Stimulated activated CD4-positive, alpha-beta T cell treated with anti-CD3 and anti-CD28 coated beads, Interleukin-2, amount 100 ng/mL, for 48 hours (primary cell): ENCODE results near the gene FAM118B.
"Not testable (repeated sequence)": the region's sequence is repeated elsewhere in the genome, so short reads cannot be mapped to it uniquely, and the experiment has no call there.

Source experiments
- DNase-seq, 2 donors: peaks; one replicate each; pipeline ENCODE4 v3.0.0-alpha.2; 2020

FAM118B gene

GRCh38 chr11:126277780-126278179 is 66.2 kb downstream of the FAM118B start:
- no peak for DNase-seq

- no peak for DNase-seq
Measured at GRCh38 chr11:126279191-126279590, 67.6 kb downstream of the FAM118B start.

- DNase-seq = no peak
Measured at GRCh38 chr11:126280595-126280994, 69.0 kb downstream of the FAM118B start.

- DNase-seq = no peak
Measured at GRCh38 chr11:126281245-126281644, 69.7 kb downstream of the FAM118B start.

- DNase-seq = no peak
Measured at GRCh38 chr11:126281666-126282175, 70.1 kb downstream of the FAM118B start.

GRCh38 chr11:126282361-126282735 is 70.8 kb downstream of the FAM118B start:
- peak in 1 of 2 donors; percentile 31 for DNase-seq

- peak; percentile 33 to 55 for DNase-seq
Measured at GRCh38 chr11:126282736-126283591, 71.4 kb downstream of the FAM118B start, which contains the start of gene TIRAP. TSS of gene TIRAP (plus strand) at chr11:126283093. CDS start at chr11:126290895, 7,802 bp downstream.

- peak; percentile 84 to 86 for DNase-seq
Measured at GRCh38 chr11:126284829-126285228, 73.2 kb downstream of the FAM118B start.

GRCh38 chr11:126288237-126288636 is 76.7 kb downstream of the FAM118B start:
- no peak for DNase-seq

- no peak for DNase-seq
Measured at GRCh38 chr11:126290887-126291286, 79.3 kb downstream of the FAM118B start.

GRCh38 chr11:126293726-126294125 is 82.1 kb downstream of the FAM118B start:
- no peak for DNase-seq

- DNase-seq = no peak
Measured at GRCh38 chr11:126297004-126297403, 85.4 kb downstream of the FAM118B start.

GRCh38 chr11:126303623-126304456 is 92.3 kb downstream of the FAM118B start, which contains the start of gene DCPS:
TSS of gene DCPS (plus strand) at chr11:126304060. CDS start at chr11:126304081, 21 bp downstream.
- peak; percentile 79 to 82 for DNase-seq

GRCh38 chr11:126304457-126305075 is 93.0 kb downstream of the FAM118B start:
- DNase-seq = no peak

GRCh38 chr11:126305699-126306098 is 94.1 kb downstream of the FAM118B start:
- DNase-seq = no peak

- no peak for DNase-seq
Measured at GRCh38 chr11:126307706-126308105, 96.1 kb downstream of the FAM118B start.

GRCh38 chr11:126308271-126308671 is 96.7 kb downstream of the FAM118B start:
- DNase-seq = no peak

GRCh38 chr11:126308771-126309170 is 97.2 kb downstream of the FAM118B start:
- not testable (repeated sequence) for DNase-seq

- peak; percentile 51 to 53 for DNase-seq
Measured at GRCh38 chr11:126310200-126310991, 98.8 kb downstream of the FAM118B start.

GRCh38 chr11:126310992-126311310 is 99.4 kb downstream of the FAM118B start:
- no peak for DNase-seq

GRCh38 chr11:126311401-126312291 is 100.1 kb downstream of the FAM118B start:
- DNase-seq = no peak
